8988T (cell line): ENCODE data around the gene RNFT1.
"Not testable (repeated sequence)": the region's sequence is repeated elsewhere in the genome, so short reads cannot be mapped to it uniquely, and the experiment has no call there.

Experiments
- DNase-seq: peaks from one replicate; pipeline ENCODE4 v3.0.0; 2011

The RNFT1 gene, protein sequence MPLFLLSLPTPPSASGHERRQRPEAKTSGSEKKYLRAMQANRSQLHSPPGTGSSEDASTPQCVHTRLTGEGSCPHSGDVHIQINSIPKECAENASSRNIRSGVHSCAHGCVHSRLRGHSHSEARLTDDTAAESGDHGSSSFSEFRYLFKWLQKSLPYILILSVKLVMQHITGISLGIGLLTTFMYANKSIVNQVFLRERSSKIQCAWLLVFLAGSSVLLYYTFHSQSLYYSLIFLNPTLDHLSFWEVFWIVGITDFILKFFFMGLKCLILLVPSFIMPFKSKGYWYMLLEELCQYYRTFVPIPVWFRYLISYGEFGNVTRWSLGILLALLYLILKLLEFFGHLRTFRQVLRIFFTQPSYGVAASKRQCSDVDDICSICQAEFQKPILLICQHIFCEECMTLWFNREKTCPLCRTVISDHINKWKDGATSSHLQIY

DNA sequence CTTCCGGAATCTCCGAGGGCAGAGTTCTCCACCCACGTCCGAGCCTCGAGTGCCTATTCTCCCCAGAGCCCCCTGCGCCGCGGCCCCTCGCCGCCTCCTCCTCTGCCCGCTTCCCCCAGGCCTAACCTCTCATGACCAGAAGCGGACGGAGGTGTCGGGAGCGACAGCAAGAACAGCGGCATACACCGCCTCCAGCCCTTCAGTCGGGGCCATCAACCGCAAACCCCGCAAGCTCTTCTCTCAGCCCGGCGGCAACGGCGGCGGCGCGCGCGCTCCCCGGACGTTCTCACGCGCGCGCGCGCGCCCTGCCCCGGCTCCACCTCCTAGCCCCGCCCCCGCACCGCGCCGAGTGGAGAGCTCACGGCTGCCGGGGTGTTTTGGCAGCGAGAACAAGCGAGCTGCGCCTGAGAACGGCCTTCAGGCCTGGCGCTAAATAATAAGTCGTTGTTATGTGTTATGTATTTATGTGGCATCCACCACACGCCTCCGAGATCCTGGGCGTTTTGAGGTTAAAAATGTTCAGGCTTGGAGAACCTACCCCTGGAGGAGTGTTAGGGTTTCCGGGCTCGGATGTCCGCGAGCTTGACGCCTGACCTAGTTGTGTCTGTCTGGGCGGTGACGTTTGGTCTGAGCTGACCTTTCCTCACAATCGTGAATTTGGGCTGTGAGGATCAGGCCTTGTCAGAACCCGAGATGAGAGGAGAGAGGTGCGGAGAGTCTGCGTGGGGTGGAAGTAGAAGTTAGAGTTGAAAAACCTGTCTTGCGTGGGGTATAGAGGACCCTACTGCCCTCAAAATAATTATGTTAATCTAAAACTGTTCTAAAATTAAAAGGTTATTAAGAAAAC lies at the start of gene RNFT1:
Gene RNFT1, minus strand, starts transcription at position 259 of the 847 bp plus-strand sequence. Its CDS starts 77 bp downstream, at position 182.
- DNase-seq = peak; percentile 72

DNA sequence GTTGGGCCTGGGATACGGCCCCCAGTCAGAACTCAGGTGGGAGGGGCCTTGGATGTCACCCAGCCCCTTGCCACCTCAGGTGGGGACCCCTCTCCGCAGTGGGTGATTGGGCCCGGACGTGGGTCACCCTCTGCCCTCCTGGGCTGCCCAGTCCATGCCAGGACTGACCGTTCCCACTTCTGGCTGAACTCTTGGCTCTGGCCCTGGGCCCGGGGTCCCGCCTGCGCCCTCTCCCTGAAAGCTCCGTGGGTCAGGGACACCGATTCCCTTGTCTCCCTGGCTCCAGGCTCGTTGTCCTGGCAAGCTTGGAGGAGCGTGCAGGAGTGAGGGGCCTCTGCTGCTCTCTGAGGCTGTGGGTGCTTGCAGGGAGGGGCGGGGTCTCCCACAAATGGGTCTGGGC lies 44.8 kb upstream of the RNFT1 start:
- DNase-seq = not testable (repeated sequence)

DNA sequence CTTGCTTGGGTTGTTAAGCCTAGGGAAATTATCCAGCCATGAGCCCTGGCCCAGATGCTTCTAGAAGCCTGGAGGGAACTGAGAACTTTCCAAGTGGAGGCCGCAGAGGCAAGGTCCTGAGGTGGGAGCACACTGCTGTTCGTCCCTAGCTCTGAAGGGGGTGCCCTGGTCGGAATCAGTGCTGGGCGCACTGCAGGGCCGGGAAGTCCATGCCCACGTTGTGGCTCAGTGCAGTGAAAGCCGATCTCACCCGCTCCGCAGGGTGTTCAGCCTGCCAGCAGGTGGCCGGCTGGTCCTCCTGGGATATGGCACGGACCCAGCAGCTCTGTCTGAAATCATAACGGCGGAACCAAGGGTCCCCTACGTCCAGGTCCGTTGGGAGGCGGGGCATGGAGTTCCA lies 43.8 kb upstream of the RNFT1 start:
- not testable (repeated sequence) for DNase-seq

DNA sequence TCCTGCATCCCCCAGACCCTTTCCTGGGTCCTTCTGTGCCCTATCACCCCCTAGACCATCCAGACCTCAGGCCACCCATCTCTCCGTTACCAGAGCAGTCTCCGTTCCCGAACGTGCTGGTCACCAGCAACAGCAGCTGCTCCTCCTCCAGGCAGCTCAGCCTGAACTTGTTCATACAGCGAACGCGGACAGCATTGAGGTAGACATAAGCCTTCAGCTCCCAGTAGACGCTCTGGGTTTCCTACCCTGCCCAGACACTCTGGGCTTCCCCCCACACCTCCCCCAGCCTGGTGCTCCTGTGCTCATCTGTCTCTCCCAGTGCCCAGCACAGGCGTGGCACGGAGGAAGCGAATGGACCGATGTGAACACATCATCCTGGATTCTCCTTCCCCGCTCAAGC lies 41.6 kb upstream of the RNFT1 start:
- no peak for DNase-seq

DNA sequence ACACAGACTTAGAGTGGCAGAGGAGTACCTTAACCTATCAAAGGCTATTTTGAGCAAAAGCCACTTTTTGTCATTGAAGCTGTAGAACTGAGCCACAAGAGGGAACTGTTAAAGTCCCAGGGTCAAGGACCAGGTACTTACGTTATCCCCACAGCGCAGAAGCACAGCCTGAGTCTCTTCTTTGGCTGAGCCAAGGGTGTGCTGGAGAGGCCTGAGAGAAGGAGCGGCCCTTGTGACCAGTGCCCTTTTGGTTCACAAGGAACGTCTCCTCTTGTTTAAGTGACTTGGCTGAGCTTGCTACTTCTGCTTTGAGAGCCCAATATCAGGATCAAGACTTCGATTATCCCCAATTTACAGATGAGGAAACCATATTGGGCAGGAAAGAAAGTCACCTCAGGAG lies 40.0 kb upstream of the RNFT1 start:
- DNase-seq = not testable (repeated sequence)

DNA sequence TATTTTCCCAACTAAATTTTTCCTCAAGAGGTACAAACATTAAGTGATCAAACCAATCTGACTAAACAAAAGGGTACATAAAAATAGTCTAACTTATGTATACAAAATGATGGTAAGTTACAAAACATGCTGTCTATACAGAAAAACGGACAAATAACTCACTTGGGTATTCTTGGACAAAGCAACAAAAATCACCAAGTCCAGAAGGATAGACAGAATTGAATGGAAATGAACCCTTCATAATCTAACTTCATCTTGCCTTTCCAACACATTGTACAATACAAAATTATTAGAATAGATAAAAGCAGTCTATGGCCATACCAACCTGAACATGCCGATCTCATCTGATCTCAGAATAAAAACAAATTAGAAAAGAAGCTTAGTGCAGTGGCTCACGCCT lies 37.9 kb upstream of the RNFT1 start:
- DNase-seq = not testable (repeated sequence)

DNA sequence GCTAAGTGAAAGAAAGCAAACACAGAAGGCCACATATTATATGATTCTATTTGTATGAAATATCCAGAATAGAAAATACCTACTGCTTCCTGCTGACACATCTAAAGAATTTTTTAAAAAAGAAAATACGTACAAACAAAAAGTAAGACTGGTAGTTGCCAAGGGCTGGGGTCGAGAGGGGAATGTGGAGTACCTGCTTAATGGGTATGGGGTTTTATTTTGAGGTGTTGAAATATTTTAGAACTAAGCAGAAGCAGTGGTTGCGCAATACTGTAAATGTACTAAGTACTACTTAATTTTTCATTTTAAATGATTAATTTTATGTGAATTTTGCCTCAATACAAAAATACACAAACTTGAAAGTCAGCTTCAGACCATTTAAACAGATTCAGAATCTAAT lies 32.1 kb upstream of the RNFT1 start:
- DNase-seq = not testable (repeated sequence)

DNA sequence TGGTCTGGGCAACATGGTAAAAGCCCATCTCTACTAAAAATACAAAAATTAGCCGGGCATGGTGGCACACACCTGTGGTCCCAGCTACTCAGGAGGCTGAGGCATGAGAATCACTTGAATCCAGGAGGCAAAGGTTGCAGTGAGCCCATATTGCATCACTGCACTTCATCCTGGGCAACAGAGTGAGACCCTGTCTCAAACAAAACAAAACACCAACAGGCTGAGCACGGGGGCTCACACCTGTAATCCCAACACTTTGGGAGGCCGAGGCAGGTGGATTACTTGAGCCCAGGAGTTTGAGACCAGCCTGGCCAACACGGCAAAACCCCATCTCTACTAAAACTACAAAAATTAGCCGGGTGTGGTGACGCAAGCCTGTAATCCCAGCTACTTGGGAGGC lies 10.6 kb upstream of the RNFT1 start:
- DNase-seq = not testable (repeated sequence)

DNA sequence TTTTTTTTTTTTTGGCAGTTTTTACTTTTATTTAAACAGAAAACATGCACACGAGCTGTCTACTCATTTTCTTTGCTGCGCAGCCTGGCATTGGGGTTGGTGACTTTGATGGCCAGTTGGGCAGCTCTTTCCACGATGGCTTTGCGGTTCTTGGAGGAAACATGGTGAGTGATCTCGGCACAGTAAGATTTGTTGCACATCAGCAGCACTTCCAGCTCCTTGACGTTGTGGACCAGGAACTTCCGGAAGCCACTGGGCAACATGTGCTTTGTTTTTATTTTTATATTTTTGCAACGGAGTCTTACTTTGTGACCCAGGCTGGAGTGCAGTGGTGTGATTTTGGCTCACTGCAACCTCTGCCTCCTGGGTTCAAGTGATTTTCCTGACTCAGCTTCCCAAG lies 8.9 kb upstream of the RNFT1 start:
- DNase-seq = not testable (repeated sequence)

DNA sequence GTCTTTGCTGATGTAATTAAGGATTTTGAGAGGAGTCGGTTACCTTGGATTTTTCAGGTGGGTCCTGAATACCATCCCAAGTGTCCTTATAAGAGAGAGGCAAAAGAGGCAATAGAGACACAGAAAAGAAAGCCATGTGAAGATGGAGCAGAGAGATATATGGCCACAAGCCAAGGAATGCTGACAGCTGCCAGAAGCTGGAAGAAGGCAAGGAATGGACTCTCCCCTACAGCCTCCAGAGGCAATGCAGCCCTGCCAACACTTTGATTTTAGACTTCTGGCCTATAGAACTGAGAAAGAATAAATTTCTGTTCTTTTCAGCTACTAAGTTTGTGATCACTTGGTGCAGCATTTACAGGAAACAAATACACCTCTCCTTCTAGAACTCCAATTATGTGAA lies 8.2 kb upstream of the RNFT1 start:
- DNase-seq = no peak

DNA sequence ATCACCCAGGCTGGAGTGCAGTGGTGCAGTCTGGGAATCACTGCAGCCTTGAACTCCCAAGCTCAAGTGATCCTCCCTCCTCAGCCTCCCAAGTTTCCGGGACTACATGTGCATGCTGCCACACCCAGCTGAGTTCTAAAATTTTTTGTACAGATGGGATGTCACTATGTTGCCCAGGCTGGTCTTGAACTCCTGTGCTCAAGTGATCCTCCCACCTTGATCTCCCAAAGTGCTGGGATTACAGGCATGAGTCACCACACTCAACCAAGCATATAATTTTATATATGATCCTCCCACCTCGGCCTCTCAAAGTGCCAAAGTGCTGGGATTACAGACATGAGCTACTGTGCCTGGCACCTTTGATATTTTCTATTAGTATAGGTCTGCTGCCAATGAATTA lies 7.2 kb upstream of the RNFT1 start:
- not testable (repeated sequence) for DNase-seq

DNA sequence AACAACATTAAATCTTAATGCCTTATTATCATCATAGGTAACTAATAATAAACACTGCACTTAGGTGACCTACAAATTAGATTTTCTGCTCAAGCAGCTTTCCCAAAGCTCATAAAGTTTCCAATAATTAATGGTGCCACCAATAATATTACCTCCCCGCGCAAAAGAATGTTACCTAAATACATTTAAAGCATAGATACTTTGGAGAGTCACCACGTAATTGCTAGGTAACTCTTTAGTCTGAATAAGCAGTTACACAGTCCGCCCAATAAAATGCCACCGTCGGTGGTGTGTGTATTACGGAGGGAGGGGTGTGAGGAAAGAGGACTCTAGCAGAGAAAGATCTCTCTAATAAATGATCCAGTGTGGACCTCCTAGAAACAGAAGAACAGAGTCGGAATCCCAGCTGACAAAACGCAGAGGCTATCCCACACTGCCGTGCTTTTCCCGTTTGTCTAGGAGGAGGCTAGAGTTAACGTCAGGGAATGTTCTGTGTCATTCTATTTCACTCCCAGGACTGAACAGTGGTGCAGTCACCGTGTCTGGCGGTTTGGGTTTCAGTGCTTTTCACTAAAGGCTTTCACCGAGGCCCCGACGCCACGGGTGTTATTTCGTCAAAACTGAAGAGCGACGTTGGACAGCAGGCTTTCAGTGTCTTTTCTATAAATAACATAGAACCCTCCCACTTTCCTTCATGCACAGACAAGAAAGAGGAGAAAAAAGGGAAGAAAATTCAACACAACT lies 630 bp downstream of the RNFT1 start:
- DNase-seq = peak; percentile 12

DNA sequence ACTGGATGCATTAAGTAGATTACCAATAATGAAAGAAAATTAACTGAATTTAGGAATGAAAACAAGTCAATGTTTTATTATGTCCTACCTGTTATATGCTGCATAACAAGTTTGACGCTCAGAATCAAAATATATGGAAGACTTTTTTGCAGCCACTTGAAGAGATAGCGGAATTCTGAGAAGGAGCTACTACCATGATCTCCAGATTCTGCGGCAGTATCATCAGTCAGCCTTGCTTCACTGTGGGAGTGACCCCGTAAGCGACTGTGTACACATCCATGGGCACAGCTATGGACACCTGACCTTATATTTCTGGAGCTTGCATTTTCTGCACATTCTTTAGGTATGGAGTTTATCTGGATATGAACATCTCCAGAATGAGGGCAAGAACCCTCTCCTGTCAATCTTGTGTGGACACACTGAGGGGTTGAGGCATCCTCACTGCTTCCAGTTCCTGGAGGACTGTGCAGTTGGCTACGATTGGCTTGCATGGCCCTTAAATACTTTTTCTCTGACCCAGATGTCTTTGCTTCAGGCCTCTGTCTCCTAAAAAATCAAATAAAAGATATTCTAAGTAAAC lies 1.7 kb downstream of the RNFT1 start:
- DNase-seq = no peak

DNA sequence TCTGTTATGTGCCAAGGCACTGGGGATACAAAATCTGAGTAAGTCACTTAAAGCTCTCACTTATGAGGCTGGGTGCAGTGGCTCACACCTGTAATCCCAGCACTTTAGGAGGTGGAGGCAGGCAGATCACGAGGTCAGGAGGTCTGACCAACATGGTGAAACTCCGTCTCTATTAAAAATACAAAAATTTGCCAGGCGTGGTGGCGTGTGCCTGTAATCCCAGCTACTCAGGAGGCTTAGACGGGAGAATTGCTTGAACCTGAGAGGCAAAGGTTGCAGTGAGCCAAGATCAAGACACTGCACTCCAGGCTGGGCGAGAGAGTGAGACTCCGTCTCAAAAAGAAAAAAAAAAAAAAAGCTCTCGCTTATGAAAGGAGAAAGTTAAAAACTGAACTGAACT lies 5.0 kb downstream of the RNFT1 start:
- DNase-seq = not testable (repeated sequence)

DNA sequence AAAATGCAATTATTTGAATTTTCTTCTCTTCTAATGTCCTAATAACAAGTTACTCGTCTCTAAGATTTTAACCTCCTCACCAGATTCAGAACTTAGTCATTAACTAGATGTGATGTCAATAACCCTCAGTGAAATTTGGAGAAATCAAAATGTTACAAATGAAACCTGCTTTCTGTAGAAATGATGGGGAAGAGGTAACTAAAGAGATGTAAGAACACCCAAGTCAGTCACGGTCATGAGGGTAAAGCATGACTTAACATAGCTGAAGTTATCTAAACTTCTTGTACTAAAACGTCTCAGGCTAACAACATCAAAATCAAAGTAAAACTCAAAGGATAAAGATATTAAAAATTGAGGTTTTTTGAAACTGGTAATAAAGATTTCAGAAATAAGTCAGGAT lies 9.7 kb downstream of the RNFT1 start:
- DNase-seq = no peak

DNA sequence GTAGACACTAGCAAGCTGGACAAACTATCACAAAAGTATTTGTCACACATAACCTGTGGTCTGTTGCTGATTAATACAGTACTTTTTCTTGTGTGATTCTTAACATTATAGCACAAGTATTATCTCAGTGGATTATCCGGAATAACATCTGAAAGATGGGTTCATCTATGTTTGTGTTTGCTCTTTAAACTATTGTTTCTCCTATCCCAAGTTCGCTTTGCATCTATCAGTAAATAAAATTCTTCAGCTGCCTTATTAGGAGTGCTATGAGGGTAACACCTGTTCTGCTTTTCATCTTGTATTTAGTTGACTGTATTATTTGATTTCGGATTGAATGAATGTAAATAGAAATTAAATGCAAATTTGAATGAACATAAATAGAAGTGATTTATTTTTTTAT lies 14.5 kb downstream of the RNFT1 start:
- no peak for DNase-seq

DNA sequence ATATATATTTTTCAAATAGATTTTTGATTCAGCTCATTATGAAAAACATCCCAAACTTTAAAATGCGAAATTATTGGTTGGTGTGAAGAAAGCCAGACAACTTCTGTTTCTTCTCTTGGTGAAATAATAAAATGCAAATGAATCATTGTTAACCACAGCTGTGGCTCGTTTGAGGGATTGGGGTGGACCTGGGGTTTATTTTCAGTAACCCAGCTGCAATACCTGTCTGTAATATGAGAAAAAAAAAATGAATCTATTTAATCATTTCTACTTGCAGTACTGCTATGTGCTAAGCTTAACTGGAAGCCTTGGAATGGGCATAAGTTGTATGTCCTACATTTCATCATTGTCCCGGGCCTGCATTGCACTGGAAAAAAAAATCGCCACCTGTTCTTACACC lies 17.2 kb downstream of the RNFT1 start:
- not testable (repeated sequence) for DNase-seq

DNA sequence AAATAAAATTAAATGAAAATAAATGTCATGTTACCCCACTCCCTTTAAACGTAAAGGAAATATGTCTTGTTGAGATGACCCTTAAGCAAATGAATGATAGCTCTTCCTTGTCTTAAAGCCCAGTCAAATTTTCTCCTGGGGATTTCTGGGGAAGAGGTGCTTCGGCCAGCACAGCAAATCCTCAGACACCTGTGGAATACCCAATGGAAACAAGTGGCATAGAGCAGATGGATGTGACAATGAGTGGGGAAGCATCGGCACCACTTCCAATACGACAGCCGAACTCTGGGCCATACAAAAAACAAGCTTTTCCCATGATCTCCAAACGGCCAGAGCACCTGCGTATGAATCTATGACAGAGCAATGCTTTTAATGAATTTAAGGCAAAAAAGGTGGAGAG lies 18.1 kb downstream of the RNFT1 start:
- DNase-seq = not testable (repeated sequence)

DNA sequence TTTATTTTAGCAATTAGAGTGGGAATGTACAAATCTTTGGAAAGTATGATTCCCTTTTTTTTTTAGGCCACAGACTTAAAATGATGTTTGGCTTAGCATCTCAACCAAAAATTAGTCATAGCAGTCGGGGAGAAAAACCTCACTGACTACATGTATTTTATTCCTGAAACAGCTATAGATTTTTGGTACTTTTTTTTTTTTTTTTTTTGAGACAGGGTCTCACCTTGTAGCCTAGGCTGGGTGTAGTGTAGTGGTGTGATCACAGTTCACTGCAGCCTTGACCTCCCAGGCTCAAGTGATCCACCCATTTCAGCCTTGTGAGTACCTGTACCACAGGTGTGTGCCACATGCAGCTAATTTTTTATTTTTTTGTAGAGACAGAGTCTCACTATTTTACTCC lies 23.4 kb downstream of the RNFT1 start:
- DNase-seq = no peak

DNA sequence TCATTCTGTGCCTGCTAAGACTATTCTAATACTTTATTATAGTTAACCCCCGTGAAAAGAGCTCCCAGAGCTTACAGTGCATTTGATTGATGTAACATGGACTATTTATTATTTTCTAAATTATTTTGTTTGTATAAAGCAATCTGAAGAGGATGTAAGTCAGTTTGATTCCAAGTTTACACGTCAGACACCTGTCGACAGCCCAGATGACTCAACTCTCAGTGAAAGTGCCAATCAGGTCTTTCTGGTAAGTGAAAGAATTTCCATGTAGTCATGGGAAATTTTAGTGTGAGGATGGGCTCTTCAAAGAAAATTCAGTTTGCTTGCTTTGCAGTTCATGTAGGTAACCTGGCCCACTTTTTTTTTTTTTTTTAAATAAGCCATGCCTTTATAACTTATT lies 23.8 kb downstream of the RNFT1 start:
- not testable (repeated sequence) for DNase-seq

DNA sequence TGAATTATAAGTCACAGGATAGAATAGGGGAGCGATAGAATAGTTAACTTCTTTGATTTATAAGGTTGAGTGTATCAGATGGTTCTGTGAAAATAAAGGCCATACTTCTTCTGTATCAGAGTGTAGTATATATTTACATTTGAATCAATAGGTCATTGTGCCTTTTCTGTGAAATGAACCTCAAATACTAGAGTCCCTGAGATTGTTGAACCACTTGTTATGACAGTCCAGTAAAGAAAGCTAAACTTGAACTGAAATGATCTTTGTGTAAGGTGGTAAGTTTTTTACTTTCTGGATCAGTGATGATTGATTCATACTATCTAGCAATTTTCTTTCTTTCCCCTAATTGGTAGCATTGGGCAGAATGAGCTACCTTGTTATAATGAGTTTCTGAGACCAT lies 31.2 kb downstream of the RNFT1 start:
- DNase-seq = not testable (repeated sequence)

DNA sequence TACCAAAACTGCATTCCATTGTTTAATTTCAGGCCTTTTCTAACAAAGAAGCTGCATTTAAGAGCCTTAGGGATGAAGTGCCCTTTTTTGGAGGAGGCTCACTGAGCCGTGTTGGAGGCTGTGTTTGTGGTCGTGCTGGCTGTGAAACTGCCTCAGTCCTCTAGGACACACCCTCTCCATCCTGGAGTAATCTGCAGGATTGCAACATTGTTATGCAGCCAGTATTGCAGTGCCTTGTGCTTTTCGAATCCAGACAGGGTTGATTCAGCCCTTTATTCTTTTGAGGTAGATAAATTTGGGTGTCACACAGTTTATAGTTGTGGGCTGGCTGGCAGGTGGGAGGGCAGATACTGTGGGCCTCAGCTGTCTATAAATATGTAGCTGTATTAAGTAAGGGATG lies 33.8 kb downstream of the RNFT1 start:
- DNase-seq = not testable (repeated sequence)

DNA sequence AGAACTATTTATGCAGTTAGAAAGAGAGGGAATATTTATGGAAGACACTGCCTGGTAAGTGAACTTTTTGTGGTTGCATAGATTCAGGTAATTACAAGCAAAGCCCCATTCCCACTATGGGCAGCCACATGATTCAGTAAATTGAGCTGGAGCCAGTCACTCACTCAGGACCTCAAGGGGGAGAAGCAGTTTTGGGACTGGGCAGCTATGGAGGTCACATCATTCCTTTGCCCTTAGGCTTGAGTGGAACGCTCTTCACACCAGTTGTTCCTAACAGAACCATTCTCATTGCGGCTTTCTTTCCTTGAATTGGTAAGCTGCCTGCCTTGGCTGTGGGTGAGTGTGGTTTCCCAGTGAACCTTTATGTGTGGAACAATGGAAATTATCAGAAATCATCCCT lies 34.4 kb downstream of the RNFT1 start:
- DNase-seq = not testable (repeated sequence)
